Kidney (tissue), 14 donors: ENCODE results near the gene SNX4. TPM values are rescaled to one million over a fixed set of nuclear protein-coding genes. Genes with fewer than 3 reads are reported as not detected.

ENCODE experiments used
- DNase-seq, 5 donors: peaks; one replicate each; pipeline ENCODE4 v3.0.0-alpha.2; 2013 to 2020
- FAIRE-seq: peaks from 2 replicates; lab custom pipeline; 2012; peaks lifted over from hg19 to GRCh38; lab: Jason Lieb, UNC
- H3K27ac ChIP-seq, 2 donors: one replicate each; pipeline ENCODE4 v1.7.0; 2013; ENCODE audit warnings: low read depth in 2 of 2, low read length in 2 of 2, inconsistent platforms in 1 of 2
- H3K27me3 ChIP-seq: one replicate; pipeline ENCODE4 v1.7.1; 2013; ENCODE audit warnings: low read length, inconsistent platforms; ENCODE audit not compliant: control insufficient read depth, insufficient read depth
- H3K36me3 ChIP-seq, 3 donors: one replicate each; pipeline versions ENCODE4 v1.7.0 to v1.7.1; 2013; ENCODE audit warnings: low read length in 3 of 3, control low read depth in 1 of 3, inconsistent platforms in 1 of 3; ENCODE audit not compliant: insufficient read depth in 3 of 3, control insufficient read depth in 2 of 3
- H3K4me1 ChIP-seq, 3 donors: one replicate each; pipeline versions ENCODE4 v1.7.0 to v1.7.1; 2013; ENCODE audit warnings: low read length in 3 of 3, inconsistent platforms in 1 of 3, low read depth in 1 of 3; ENCODE audit not compliant: control insufficient read depth in 2 of 3, insufficient read depth in 2 of 3
- H3K4me3 ChIP-seq, 3 donors: one replicate each; pipeline versions ENCODE4 v1.7.0 to v1.8.1; 2013; ENCODE audit warnings: low read length in 3 of 3, control low read depth in 1 of 3, inconsistent platforms in 1 of 3
- H3K9ac ChIP-seq, 3 donors: one replicate each; pipeline versions ENCODE4 v1.7.0 to v1.7.1; 2013; ENCODE audit warnings: low read length in 3 of 3, control low read depth in 1 of 3, inconsistent platforms in 1 of 3
- H3K9me3 ChIP-seq, 3 donors: one replicate each; pipeline versions ENCODE4 v1.7.0 to v1.7.1; 2013; ENCODE audit warnings: low read length in 3 of 3, control low read depth in 1 of 3, inconsistent platforms in 1 of 3; ENCODE audit not compliant: control insufficient read depth in 2 of 3, insufficient read depth in 1 of 3
- intact Hi-C: fragments of 100-400 bp; cut with DNase I; formaldehyde crosslinking; loops from one replicate; pipeline ENCODE4 v1.11.1; 2022
- polyA plus RNA-seq: library from polyadenylated mRNA; stranded (reverse); fragments of 350-450 nt; fragmentation: Illumina TruSeq; extraction: RNeasy Lipid Tissue Mini Kit (QIAGEN cat#74804); gene quantifications from one replicate; pipeline ENCODE4 v1.2.3, GENCODE V29; 2014; ENCODE audit warnings: low read depth, low replicate concordance; ENCODE audit not compliant: insufficient read depth
- total RNA-seq: library from RNA; stranded (reverse); fragmentation: NEBNext Ultra II Directional; extraction: Animal tissue kit (Norgen Biotek cat#: 25700); gene quantifications from one replicate; pipeline ENCODE4 v1.2.1, GENCODE V29; 2021
- TF ChIP-seq, protein P1 (sequence below): IDR thresholded peaks from 3 replicates; pipeline ENCODE4 v1.5.1; 2012; ENCODE audit warnings: mild to moderate bottlenecking, moderate library complexity, borderline replicate concordance; ENCODE audit not compliant: insufficient read depth; ENCODE audit errors: extremely low read depth
- donor health status: control.
- donor health status: control.
- donor health status: control.
- donor health status: control.
- donor health status: control.
- donor health status: DM: yes; HTN: yes; CAD: no.
- donor health status: Normal renal cell carcinoma (clear cell type).

Gene SNX4
- total and polyA plus RNA-seq, 2 donors from 2014 or later: 32.5 to 46.1 TPM

DNA sequence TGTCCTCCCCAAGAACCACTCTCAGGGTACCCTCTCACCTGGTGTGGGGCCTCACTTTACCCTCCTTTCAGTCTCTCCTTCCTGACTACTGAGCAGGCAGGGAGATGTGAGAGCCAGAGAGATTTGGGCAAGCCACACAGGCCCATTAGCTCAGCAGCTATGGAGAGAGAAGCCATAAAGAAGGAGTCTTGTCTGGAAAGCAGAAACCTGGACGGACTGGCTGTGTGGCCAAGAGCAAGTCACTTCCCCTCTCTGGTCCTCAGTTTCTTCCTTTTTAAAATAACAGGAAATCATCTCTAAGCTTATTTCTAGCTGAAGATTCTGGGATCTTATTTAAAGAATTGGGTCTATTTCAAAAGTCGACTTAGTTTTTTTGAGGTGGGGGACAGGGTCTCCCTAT, 79.0 kb downstream of the SNX4 start:
- no peak overlapping the region for H3K27ac ChIP-seq
- intact Hi-C loops: no loop called here
- H3K27me3 ChIP-seq: no peaks in the 10 kb centered on the region
- TF ChIP-seq, protein P1, sequence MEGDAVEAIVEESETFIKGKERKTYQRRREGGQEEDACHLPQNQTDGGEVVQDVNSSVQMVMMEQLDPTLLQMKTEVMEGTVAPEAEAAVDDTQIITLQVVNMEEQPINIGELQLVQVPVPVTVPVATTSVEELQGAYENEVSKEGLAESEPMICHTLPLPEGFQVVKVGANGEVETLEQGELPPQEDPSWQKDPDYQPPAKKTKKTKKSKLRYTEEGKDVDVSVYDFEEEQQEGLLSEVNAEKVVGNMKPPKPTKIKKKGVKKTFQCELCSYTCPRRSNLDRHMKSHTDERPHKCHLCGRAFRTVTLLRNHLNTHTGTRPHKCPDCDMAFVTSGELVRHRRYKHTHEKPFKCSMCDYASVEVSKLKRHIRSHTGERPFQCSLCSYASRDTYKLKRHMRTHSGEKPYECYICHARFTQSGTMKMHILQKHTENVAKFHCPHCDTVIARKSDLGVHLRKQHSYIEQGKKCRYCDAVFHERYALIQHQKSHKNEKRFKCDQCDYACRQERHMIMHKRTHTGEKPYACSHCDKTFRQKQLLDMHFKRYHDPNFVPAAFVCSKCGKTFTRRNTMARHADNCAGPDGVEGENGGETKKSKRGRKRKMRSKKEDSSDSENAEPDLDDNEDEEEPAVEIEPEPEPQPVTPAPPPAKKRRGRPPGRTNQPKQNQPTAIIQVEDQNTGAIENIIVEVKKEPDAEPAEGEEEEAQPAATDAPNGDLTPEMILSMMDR: no peak
- H3K9ac ChIP-seq: no peak overlapping the region
- H3K9me3 ChIP-seq: no peaks in the 10 kb centered on the region
- no peaks in the 10 kb centered on the region for H3K36me3 ChIP-seq
- no peaks in the 10 kb centered on the region for H3K4me1 ChIP-seq
- DNase-seq: no peak
- no peak overlapping the region for H3K4me3 ChIP-seq
- FAIRE-seq: no peak

DNA sequence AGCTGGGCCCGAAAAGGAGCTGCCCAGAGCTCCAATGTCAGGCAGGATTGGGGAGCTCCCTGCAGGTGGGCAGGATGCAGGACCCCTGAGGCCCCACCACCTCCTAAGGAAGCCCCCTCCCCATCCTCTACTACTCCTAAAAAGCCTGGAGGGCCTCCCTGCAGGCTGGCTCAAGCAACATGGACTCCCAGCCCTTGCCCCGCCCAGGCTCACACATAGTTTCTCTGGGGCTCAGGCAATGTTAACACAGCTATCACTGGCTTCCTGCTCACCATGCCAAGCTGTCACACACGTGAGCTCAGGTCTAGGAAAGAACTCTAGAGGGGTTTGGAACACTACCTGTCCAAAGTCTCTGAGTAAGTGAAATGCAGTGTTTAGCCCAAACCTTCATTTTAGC, 79.4 kb downstream of the SNX4 start:
- Histone ChIP-seq H3K27me3 (no peaks in the 10 kb centered on the region), H3K9me3 (no peaks in the 10 kb centered on the region), H3K4me3 (no peak overlapping the region), H3K36me3 (no peaks in the 10 kb centered on the region), H3K27ac (no peak overlapping the region), H3K4me1 (no peaks in the 10 kb centered on the region), H3K9ac (no peak overlapping the region)
- DNase-seq: no peak
- TF ChIP-seq, protein P1: no peak
- intact Hi-C loops: no loop called here
- no peak for FAIRE-seq

- no peaks in the 10 kb centered on the region for H3K27me3 ChIP-seq
- no peaks in the 10 kb centered on the region for H3K4me1 ChIP-seq
- H3K27ac ChIP-seq: no peak overlapping the region
- peak overlapping the region in 1 of 3 donors; percentile 12 for H3K4me3 ChIP-seq
- TF ChIP-seq, protein P1: peak; percentile 87
- H3K9me3 ChIP-seq: no peaks in the 10 kb centered on the region
- intact Hi-C loops: loop anchor here (10.0 kb wide), 1 partner anchor 443 kb away; no protein-coding TSS in a partner anchor
- no peak overlapping the region for H3K9ac ChIP-seq
- no peaks in the 10 kb centered on the region for H3K36me3 ChIP-seq
- FAIRE-seq (peak; percentile 29), DNase-seq (peak in 4 of 5 donors; percentile 41 to 66 (median 59))
Measured at GRCh38 chr3:125437631-125438435, 82.2 kb downstream of the SNX4 start.
